ACHN (cell line): ENCODE data around the gene LDLRAD1.
"Not testable (repeated sequence)": the region's sequence is repeated elsewhere in the genome, so short reads cannot be mapped to it uniquely, and the experiment has no call there.

Experiments used
- DNase-seq: peaks from one replicate; pipeline ENCODE4 v3.0.0-alpha.2; 2015
- in situ Hi-C: cut with HindIII; loops from 2 replicates; pipeline ENCODE4 v1.10.0; 2017; ENCODE audit warnings: low sequenced_read_pairs, low pct_ligation_motif_present, low pct_unique_long_range_greater_than_20kb

LDLRAD1 gene

DNA sequence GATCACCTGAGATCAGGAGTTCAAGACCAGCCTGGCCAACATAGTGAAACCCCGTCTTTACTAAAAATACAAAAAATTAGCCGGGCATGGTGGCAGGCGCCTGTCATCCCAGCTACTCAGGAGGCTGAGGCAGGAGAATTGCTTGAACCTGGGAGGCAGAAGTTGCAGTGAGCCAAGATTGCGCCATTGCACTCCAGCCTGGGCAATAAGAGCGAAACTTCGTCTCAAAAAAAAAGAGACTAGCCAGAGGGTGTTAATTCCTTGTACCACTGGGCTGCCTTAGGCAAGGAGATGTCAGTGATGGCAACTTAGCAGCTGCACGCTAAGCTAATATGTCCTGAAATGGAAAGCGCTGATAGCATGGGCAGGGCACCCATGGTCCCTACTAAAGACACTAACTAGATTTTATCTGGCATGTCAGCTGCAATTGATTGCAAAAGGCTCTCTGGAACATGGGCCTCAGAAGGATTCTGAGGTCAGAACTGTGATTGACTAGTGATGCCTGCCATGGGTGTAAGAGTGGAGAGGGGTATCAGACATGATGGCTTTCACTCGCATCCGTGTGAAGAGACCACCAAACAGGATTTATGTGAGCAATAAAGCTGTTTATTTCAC, 1.7 kb upstream of the LDLRAD1 start:
- in situ Hi-C loops, DNase-seq: not testable (repeated sequence)

- in situ Hi-C loops, result no loop called here
- no peak for DNase-seq
Observed at GRCh38 chr1:54018635-54019034, 649 bp upstream of the LDLRAD1 start.

GRCh38 chr1:54016343-54017282, 1.4 kb downstream of the LDLRAD1 start:
- DNase-seq, result no peak
- in situ Hi-C loops, result no loop called here

DNA sequence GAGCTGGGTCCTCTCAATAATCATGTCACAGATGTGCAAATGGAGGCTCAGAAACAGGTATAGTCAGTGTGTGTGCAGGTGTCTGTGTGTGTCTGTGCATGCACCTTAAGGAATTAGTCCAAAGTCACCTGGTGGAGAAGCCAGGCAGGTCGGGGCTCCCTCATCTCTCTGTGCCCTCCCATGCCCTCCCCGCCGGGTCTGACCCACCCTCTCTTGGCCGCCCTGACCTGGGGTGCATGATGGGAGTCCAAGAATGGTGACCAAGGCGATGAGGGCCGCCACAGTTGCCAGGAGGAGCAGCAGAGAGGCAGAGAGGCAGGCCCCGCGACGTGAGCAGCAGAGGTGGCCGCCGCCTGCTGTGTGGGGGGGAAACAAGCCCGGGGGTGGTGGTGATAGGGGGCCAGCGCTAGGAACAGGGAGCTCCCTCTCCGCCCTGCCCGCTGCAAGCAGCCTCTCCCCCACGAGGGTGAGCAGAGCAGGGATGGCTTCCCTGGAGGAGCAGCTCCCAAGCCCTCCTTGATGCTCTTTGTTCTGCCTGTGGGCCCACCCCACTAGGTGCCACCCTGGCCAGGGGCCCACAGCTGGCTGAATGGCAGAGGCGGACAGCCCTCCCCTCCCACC, 3.9 kb downstream of the LDLRAD1 start:
- no peak for DNase-seq
- in situ Hi-C loops, result no loop called here

DNA sequence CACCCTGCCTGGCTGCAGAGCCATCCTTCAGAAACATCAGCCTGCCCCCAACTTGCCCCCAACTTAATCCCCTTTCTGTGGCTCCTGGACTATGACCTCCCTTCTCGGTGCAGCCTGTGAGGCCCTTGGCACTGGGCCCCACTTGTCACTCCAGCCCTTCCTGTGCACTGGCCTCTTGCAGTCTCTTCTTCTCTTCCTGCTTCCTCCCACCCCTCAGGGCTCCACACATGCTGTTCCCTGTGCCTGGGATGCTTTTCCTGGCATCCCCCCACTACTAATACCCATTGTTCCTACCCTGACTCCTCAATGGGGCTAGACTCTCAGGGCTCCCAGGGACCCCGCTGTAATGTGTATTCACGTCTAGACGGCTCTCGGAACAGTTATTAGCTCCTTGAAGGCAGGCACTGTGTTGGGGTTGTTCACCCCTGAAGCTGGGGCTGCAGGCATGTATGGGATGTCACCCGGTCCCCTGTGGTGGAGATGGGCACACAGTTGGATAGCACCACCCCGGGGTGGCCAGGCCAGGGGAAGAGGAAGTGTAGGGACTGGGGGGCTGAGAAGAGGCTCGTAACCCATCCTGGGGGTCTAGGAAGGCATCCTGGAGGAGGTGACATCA, 4.5 kb downstream of the LDLRAD1 start:
- DNase-seq, result no peak
- in situ Hi-C loops, result no loop called here

DNA sequence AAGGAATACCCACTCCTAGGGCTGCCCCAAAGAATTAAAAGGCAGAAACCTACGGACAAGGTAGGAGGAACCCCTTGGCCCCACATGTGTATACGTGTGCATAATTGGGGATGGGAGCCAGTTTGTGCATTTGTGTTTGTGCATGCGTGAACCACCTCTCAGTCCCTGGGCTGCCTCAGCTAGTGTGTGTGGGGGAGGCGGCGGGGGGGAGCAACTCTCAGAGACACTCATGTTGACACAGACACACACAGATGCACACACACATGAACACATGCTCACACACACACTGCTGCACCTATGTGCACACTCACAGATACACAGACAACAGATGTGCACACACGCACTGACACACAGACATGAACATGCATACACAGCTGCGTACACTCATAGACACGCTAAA, 5.1 kb downstream of the LDLRAD1 start:
- in situ Hi-C loops, result no loop called here
- DNase-seq, result no peak

DNA sequence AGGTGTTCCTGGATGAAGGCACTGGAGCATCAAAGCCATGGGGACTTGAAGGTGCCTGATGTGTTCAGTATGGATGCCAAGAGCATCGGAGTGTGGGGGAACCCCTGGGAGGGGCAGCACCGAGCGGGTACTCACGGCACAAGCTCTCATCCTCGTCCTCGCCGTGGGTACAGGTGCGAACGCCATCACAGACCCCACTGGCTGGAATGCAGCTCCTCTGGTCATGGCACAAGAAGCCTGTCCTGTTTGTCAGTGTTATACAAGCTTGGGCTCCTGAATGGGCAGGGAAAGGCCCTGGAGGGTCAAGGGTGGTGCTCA, 6.0 kb downstream of the LDLRAD1 start:
- in situ Hi-C loops, result no loop called here

GRCh38 chr1:54011316-54012007, 6.5 kb downstream of the LDLRAD1 start:
- in situ Hi-C loops, result no loop called here
- DNase-seq, result no peak

More for the DNA sequence above, 6.0 kb downstream of the LDLRAD1 start:
- DNase-seq, result no peak

DNA sequence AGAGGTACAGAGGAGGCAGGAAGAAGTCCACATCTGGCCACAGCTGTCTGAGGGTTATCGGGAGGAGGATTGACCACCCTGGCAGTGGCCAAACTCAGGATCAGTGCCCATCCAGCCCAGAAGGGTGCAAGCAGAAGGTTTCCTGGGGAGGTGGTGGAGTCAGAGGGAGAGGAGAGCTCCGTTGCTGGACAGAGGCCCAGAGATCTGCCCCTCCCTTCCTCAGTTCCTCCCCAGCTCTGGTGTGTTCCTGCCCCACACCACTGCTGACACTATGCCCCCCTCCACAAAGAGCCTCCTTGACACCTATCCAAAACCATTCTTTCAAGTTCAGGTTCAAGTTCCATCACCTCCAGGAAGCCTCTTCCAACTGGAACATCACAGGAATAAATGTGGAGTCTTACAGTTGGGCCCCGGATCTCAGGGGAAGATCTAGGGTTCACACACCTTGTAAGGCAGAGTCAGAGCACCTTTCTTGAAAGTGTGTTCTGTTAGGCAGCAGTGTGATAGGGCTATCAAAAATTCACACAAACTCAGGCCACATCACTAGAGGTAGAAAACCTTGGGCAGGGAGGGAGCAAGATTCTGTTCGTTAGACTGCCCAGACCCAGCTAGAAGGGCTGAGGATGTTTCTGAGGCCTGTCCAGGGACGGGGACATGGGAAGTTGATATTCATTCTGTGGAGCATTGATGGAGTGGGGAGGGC, 7.4 kb downstream of the LDLRAD1 start:
- in situ Hi-C loops, result no loop called here
- DNase-seq, result no peak

GRCh38 chr1:54009406-54009805, 8.6 kb downstream of the LDLRAD1 start:
- no peak for DNase-seq
- in situ Hi-C loops, result no loop called here

DNA sequence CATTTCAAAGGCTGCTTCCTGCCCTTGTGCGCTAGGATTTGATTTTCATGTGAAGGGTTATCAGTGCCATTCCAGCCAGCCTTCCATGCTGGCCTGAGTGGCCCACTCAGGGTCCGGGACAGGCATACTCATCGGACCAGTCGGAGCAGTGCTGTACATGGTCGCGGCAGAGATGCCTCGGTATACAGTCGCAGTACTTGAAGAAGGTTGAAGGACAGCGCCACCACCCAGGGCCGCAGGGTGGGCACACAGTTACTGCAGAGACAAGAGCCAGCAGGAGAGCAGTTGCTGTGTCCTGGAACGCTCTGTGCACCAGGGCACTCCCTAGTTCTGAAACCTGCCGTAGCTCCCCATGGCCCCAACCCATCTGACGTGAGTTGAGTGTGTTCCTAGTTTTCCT, 9.1 kb downstream of the LDLRAD1 start:
- in situ Hi-C loops, result no loop called here
- no peak for DNase-seq

DNA sequence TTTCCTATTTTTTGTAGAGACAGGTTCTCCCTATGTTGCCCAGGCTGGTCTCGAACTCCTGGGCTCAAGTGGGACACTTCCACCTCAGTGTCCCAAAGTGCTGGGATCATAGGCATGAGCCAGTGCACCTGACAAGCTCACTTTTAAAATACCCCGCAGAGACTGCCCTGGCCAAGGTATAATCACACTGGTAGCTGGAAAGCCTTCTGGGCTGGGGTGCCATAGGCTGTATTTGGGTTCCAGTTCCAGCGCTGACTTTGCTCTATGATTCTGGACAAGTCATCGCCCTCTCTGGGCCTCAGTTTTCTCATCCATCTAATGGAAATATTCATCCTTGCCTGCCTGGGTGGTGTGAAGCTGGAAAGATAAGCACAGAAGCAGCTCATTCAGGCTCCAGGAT, 10.4 kb downstream of the LDLRAD1 start:
- in situ Hi-C loops, result no loop called here
- no peak for DNase-seq

DNA sequence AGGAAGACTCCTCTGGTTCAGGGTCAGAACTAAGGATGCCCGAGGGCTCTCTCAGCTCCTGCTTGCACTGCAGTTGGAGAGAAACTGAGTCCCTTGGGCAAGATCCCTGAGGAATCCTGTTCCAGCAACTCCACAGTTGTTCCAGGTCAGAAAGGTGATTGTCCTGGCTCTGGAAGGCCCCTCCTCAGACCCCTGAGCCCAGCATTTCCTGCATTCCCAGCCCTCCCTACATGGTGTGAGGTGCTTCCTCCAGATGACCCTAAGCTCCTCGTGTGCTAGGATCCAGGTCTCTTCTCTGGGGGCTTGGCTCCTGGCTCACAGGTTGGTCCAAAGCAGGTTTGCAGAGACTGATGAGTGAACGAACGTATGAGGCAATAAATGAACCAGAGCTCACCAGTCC, 11.5 kb downstream of the LDLRAD1 start:
- DNase-seq, result no peak
- in situ Hi-C loops, result no loop called here

DNA sequence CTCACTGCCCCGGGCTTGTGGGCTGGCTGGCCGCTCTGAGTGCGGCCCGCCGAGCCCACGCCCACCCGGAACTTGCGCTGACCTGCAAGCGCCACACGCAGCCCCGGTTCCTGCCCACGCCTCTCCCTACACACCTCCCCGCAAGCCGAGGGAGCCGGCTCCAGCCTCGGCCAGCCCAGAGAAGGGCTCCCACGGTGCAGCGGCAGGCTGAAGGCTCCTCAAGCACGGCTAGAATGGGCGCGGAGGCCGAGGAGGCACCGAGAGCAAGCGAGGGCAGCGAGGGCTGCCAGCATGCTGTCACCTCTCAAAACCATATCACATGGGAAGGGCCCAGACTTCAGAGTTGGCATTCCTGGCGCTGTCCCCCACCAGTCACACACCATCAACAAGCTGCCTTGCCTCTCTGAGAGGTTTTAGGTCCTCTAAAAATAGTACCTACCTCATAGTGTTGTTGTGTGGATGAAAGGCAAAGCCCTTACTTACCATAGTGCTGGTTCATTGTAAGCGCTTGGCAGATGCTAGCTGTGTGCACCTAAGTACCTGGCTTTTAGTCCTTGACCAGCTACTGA, 13.4 kb downstream of the LDLRAD1 start:
- in situ Hi-C loops, result no loop called here

DNA sequence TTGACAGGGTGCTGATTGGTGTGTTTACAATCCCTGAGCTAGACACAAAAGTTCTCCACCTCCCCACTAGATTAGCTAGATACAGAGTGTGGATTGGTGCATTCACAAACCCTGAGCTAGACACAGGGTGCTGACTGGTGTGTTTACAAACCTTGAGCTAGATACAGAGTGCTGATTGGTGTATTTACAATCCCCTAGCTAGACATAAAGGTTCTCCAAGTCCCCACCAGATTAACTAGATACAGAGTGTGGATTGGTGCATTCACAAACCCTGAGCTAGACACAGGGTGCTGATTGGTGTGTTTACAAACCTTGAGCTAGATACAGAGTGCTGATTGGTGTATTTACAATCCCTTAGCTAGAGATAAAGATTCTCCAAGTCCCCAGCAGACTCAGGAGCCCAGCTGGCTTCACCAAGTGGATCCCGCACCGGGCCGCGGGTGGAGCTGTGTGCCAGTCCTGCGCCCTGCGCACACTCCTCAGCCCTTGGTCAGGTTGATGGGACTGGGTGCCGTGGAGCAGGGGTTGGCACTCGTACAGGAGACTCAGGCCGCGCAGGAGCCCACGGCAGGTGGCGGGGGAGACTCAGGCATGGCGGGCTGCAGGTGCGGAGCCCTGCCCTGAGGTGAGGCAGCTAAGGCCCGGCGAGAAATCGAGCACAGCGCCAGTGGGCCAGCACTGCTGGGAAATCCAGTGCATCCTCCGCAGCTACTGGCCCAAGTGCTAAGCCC, 14.1 kb downstream of the LDLRAD1 start:
- in situ Hi-C loops, DNase-seq: not testable (repeated sequence)

More for the DNA sequence above, 13.4 kb downstream of the LDLRAD1 start:
- no peak for DNase-seq

DNA sequence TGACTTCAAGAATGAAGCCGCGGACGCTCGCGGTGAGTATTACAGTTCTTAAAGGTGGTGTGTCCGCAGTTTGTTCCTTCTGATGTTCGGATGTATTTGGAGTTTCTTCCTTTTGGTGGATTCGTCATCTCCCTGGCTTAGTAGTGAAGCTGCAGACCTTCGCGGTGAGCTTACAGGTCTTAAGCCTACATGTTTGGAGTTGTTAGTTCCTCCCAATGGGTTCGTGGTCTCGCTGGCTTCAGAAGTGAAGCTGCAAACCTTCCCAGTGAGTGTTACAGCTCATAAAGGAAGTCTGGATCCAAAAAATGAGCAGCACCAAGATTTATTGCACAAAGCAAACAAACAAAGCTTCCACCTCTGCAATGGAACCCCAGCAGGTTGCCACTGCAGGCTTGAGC, 14.7 kb downstream of the LDLRAD1 start:
- DNase-seq, result no peak
- in situ Hi-C loops, result no loop called here

- no peak for DNase-seq
- in situ Hi-C loops, result no loop called here
Observed at GRCh38 chr1:54002544-54003248, 15.3 kb downstream of the LDLRAD1 start.
